GM12891 (cell line): ENCODE measurements around the gene TMEM44.

Experiments used
- PAX5 ChIP-seq: IDR thresholded peaks from 2 replicates; pipeline ENCODE4 v1.6.1; 2011; ENCODE audit warnings: low read length, moderate library complexity, mild to moderate bottlenecking; ENCODE audit not compliant: insufficient read depth, severe bottlenecking
- POLR2A ChIP-seq: IDR thresholded peaks from 2 replicates; pipeline ENCODE4 v1.6.1; 2011; ENCODE audit warnings: low read depth, low read length, control low read depth
- POLR2AphosphoS5 ChIP-seq: IDR thresholded peaks from 2 replicates; pipeline ENCODE4 v1.6.1; 2011; ENCODE audit warnings: low read depth, low read length, control low read depth
- TAF1 ChIP-seq: IDR thresholded peaks from 2 replicates; pipeline ENCODE4 v1.6.1; 2011; ENCODE audit warnings: low read depth, low read length, control low read depth

- TF ChIP-seq POLR2A: no peak
- TF ChIP-seq PAX5: no peak
- TF ChIP-seq POLR2AphosphoS5: no peak
- no peak for TF ChIP-seq TAF1
Observed at GRCh38 chr3:194667363-194667762, 34.1 kb upstream of the TMEM44 start.
